ENCODE data around the gene ETV7.

DNA sequence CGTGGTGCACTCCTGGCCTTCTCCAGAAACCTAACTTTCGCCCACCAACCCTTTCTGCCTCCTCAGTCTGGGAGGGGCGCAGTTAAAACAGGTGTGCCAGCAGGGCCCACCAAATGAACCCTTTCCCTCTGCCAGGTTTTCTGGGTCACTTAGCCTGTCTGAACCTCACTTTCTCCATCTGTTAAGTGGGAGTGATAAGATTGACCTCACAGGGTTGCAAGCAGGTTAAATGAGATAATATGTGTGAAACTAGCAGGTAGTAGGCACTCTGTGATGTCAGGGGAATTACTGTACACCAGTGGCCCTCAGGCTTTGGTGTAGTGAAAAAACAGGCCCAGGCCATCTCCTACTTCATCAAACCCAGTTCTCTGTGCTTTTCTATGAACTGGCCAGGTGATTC, 64.9 kb downstream of the ETV7 start:
- TF ChIP-seq, protein P1, sequence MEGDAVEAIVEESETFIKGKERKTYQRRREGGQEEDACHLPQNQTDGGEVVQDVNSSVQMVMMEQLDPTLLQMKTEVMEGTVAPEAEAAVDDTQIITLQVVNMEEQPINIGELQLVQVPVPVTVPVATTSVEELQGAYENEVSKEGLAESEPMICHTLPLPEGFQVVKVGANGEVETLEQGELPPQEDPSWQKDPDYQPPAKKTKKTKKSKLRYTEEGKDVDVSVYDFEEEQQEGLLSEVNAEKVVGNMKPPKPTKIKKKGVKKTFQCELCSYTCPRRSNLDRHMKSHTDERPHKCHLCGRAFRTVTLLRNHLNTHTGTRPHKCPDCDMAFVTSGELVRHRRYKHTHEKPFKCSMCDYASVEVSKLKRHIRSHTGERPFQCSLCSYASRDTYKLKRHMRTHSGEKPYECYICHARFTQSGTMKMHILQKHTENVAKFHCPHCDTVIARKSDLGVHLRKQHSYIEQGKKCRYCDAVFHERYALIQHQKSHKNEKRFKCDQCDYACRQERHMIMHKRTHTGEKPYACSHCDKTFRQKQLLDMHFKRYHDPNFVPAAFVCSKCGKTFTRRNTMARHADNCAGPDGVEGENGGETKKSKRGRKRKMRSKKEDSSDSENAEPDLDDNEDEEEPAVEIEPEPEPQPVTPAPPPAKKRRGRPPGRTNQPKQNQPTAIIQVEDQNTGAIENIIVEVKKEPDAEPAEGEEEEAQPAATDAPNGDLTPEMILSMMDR (IDR thresholded peaks at IDR 0.05): no peak
- TF ChIP-seq POLR2A (IDR thresholded peaks at IDR 0.05): no peak
- TF ChIP-seq POLR2AphosphoS5 (IDR thresholded peaks at IDR 0.05): no peak

Data from breast epithelium (tissue), 3 donors.